ENCODE measurements around the gene TECPR1.

- no peak for TF ChIP-seq CTCF (IDR thresholded peaks at IDR 0.05)
- TF ChIP-seq POLR2AphosphoS5 (IDR thresholded peaks at IDR 0.05) = no peak
These were observed 42.3 kb upstream of the TECPR1 start for GRCh38 chr7:98294326-98294725.
